DMS53 (cell line): Measurements from ENCODE around the gene NDUFB7.
"Not testable (repeated sequence)": the region's sequence is repeated elsewhere in the genome, so short reads cannot be mapped to it uniquely, and the experiment has no call there.

Experiments used
- DNase-seq: peaks from one replicate; lab custom pipeline; 2025; lab: John Stamatoyannopoulos, UW

Gene NDUFB7

DNA sequence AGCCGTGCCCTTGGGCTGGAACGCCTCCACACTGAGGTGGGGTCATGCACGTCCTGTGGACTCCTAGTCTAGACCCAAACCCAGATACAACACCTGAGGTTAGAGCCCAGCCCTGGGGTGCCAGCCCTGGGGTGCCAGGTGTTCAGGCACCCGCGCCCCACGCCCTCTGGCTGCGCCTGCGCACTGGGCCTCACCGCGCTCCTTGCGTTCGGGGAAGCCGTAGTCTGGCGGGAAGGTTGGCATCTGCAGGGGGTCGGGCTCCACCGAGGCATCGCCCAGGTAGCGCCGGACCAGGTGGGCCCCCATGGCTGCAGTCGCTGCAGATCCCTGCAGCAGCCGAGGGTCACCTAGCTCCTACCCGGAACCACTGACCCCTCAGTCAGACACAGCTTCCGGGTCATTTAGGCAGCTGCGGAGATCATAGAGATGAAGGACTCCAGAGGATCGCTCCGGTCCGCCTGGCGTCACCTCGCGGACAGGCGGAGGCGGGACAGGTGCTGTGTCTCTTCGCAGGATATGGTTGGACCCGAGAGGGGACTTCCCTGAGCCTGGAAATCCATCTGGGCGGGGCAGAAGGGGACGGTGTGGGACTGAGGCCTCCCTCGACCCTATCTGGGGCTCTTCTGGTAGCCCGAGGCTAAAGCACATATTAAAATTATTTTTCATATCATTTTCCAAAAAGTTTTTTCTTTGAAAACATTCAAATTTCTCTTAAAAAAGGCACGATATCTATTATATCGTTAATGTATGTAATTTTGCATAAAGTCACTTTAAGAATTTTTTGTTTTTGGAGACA, at the start of gene NDUFB7:
NDUFB7 (minus strand) TSS at position 372 of the 796 bp plus-strand sequence; CDS start at position 306, 66 bp downstream.
- peak; percentile 96 for DNase-seq

- DNase-seq = no peak
Observed at GRCh38 chr19:14619404-14619803, 47.5 kb upstream of the NDUFB7 start.

DNA sequence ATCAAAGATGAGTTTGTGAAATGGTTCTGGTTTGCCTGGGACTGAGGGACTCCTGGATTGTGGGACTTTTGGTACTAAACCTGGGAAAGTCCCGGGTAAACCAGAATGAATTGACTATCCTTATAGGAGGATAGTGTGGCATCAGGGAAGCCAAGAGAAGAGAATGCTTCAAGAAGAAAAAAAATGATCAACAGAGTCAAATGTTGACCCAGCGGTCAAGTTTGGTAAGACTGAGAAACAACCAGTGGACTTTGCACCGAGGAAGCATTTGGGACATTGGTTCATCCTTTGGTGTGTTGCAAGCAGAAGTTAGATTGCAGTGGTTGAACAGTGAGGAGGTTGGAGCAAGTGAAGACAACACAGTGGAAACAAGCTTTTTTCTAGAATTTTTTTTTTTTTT, 44.5 kb upstream of the NDUFB7 start:
- no peak for DNase-seq

DNA sequence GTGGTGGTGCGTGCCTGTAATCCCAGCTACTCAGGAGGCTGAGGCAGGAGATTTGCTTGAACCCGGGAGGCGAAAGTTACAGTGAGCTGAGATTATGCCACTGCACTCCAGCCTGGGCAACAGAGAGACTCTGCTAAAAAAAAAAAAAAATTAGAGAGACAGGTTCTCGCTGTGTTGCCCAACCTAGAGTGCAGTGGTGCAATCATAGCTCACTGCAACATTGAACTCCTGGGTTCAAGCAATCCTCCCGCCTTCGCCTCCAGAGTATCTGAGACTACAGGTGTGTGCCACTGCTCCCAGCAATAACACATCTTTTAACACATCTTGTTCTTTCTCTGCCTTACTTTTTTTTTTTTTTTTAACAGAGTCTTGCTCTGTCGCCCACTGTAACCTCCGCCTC, 43.8 kb upstream of the NDUFB7 start:
- no peak for DNase-seq

- DNase-seq = no peak
Observed at GRCh38 chr19:14614099-14614412, 42.2 kb upstream of the NDUFB7 start.

DNA sequence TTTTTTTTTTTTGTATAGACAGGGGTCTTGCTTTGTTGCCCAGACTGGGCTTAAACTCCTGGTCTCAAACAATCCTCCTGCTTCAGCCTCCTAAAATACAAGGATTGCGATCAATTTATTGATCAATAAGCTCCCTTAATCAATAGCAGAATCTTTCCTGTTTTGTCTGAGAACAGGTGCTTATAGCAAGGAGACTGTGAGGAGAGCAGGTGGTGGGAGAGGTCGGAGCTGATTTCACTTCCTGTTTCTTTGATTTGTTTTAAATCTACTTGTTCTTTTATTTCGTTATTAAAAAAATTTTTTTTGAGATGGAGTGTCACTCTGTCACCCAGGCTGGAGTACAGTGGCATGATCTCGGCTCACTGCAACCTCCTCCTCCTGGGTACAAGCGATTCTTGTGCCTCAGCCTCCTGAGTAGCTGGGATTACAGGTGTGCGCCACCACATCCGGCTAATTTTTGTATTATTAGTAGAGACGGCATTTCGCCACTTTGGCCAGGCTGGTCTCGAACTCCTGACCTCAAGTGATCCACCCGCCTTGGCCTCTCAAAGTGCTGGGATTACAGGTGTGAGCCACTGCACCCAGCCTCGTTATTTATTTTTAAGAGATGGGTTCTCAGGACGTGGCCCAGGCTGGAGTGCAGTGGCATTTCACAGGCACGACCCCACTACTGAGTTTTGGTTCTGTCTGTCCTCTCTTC, 41.7 kb upstream of the NDUFB7 start:
- not testable (repeated sequence) for DNase-seq

GRCh38 chr19:14612657-14613056, 40.8 kb upstream of the NDUFB7 start:
- no peak for DNase-seq

DNA sequence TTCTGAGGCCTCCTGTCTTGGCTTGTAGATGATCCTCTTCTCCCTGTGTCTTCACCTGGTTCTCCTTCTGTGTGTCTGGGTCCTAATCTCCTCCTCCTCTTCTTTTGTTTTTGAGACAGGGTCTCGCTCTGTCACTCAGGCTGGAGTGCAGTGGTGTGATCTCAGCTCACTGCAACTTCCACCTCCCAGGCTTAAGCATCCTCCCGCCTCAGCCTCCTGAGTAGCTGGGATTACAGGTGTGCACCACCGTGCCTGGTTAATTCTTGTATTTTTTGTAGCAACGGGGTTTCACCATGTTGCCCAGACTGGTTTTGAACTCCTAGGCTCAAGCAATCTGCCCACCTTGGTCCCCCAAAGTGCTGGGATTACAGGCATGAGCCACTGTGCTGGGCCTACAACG, 40.4 kb upstream of the NDUFB7 start:
- not testable (repeated sequence) for DNase-seq

- no peak for DNase-seq
Observed at GRCh38 chr19:14611051-14611450, 39.2 kb upstream of the NDUFB7 start.

DNA sequence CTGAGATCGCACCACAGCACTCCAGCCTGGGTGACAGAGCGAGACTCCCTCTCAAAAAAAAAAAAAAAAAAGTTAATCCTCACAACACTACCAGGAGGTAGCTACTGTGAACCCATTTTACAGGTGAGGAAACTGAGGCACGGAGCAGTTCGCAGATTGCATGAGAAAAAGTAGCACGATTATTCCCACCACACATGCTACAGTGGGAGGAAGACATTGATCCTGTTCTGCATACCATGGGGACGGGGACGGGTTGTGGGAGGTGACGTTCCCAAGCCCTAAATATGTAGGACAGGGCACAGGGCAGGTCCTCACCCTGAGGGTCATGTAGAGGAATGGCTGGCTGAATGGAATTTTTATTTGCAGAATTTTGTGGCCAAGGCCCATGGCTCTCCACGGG, 34.8 kb upstream of the NDUFB7 start:
- DNase-seq = no peak

DNA sequence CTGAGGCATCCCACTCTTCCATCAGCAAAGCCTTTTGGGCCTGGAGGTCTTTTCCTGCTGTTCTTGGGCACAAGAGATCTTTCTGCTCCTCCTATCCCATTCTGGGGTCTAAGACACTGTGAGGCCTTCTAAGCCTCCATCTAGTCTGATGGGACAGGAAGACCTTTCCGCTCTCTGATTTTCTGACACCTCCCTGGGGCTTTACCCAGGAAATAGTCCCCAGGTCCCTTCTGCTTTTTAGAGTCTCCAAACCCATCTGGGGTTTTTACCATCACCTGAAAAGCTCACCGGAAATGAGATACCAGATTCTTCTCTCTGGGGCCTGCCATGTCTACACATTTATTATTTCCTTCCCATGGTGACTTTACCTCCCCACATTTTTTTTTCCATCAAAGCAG, 32.1 kb upstream of the NDUFB7 start:
- DNase-seq = no peak

- DNase-seq = no peak
Observed at GRCh38 chr19:14599548-14600147, 27.8 kb upstream of the NDUFB7 start.

DNA sequence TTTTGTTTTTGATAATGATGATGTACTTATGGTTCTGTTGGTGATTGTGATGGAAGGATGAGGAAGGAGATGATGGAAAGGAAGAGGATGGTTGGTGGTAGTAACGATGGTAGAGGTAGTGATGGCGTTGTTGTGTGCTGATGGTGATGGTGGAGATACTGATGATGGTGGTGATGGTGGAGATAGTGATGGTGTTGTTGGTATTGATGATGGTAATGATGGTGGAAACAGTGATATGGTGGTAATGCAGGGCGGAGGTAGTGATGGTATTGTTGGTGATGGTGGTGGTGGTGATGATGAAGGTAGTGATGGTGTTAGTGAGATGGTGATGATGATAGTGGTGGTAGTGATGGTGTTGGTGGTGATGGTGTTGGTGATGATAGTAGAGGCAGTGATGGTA, 23.7 kb upstream of the NDUFB7 start:
- DNase-seq = no peak

DNA sequence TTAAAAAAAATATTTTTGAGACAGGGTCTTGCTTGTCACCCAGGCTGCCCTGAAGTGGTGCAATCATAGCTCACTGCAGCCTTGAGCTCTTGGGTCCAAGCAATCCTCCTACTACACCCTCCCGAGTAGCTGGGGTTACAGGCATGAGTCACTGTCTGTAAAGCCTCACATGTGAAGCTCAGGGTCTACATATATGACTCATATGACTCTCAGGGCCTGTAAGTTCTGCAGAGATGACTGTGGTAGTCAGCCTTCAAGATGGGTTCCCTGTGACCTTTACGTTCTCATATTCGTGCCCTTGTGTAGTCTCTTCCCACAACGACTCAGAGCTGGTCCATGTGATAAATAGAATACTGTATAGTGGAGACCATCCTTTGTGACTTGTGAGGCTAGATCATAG, 17.6 kb upstream of the NDUFB7 start:
- not testable (repeated sequence) for DNase-seq

DNA sequence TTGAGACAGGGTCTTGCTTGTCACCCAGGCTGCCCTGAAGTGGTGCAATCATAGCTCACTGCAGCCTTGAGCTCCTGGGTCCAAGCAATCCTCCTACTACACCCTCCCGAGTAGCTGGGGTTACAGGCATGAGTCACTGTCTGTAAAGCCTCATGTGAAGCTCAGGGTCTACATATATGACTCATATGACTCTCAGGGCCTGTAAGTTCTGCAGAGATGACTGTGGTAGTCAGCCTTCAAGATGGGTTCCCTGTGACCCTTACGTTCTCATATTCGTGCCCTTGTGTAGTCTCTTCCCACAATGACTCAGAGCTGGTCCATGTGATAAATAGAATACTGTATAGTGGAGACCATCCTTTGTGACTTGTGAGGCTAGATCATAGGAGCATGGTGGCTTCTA, 13.3 kb upstream of the NDUFB7 start:
- DNase-seq = not testable (repeated sequence)

GRCh38 chr19:14584372-14584771, 12.5 kb upstream of the NDUFB7 start:
- not testable (repeated sequence) for DNase-seq

DNA sequence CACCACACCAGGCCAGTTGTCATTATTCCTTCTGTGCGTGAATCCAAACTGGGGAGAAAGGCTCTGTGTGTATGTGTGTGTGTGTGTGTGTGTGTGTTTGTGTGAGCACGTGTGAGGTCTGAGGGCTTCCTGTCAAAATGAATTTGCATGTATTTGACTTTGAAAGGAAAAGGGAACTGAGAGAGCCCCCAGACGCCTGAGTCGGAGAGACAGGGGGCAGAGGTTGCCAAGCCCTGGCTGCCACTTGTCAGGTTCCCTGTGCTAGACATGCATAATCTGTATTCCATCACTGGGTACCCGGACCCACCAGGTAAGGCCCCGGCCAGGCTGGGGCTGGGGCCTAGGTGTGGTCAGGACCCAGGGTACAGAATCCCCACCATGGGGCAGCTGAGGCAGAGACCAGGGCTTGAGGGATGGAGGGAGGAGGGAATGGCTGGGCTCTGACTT, 11.1 kb upstream of the NDUFB7 start, which contains the start of gene CLEC17A:
CLEC17A (plus strand) TSS at position 191 of the 447 bp plus-strand sequence; CDS start at position 268, 77 bp downstream.
- DNase-seq = no peak

- DNase-seq = no peak
Observed at GRCh38 chr19:14580623-14581237, 8.9 kb upstream of the NDUFB7 start.

GRCh38 chr19:14577885-14578427, 6.1 kb upstream of the NDUFB7 start:
- DNase-seq = peak; percentile 18

- DNase-seq = no peak
Observed at GRCh38 chr19:14577264-14577663, 5.4 kb upstream of the NDUFB7 start.

DNA sequence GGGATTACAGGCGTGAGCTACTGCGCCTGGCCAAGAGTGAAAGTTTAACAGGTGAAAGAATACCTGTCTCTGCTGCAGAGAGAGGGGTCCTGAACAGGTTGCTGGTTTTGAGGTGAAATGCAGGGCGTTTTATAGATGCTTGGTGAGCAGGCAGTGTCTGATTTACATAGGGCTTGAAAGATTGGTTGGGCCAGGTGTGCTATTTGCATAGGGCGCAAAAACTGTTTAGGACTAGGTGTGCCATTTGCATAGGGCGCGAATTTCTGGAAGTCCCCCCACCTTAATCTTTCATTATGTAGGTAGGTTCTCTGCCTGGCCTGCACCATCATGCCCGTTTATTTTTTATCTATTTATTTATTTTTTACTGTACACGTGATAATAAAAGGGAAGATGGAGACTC, 4.5 kb upstream of the NDUFB7 start:
- no peak for DNase-seq

DNA sequence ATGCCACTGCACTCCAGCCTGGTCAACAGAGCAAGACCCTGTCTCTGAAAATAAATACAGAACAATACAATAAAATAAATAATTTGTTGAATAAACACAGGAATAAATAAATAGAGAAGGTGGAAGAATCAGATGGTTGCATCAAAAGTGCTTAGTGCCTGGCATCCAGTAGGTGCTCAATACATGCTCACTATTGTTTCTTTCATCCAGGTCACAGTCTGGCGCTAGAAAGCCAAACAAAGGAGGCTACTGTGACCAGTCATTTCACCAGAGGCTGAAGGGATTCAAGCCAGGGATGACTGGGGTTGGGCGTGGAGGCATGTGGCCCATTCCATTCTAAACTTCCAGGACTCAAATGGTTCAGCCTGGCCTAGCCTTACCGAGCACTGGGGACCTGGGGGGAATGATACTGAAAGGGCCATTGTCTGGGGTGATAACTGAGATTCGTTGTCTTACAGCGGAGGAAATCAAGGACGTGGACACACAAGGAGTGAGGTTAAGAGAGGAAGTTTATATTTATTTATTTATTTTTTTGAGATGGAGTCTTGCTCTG, 3.6 kb upstream of the NDUFB7 start:
- no peak for DNase-seq
